ENCODE data around the gene ATAT1.

Gene ATAT1

GRCh38 chr6:30686908-30687658 is 60.4 kb downstream of the ATAT1 start:
- Histone ChIP-seq H3K9me3 (ENCODE audit: insufficient read depth, low read depth, low read length) (no peaks in the 10 kb centered on the region), H3K27me3 (ENCODE audit: insufficient read depth, low read length) (no peaks in the 10 kb centered on the region), H3K9ac (ENCODE audit: low read depth, low read length) (peak overlapping the region; percentile 80), H3K4me3 (ENCODE audit: low read length) (peak overlapping the region; percentile 74), H3K36me3 (ENCODE audit: insufficient read depth, low read length) (no peaks in the 10 kb centered on the region), H3K4me1 (ENCODE audit: insufficient read depth, low read length) (peaks cover 42% of the 10 kb centered on the region), H3K27ac (ENCODE audit: low read depth, low read length) (peak overlapping the region; percentile 79)
- WGBS: under 1% methylated on average over 52 of the region's 52 CpGs

- Histone ChIP-seq H3K36me3 (ENCODE audit: insufficient read depth, low read length) (no peaks in the 10 kb centered on the region), H3K27me3 (ENCODE audit: insufficient read depth, low read length) (no peaks in the 10 kb centered on the region), H3K27ac (ENCODE audit: low read depth, low read length) (peak overlapping the region; percentile 79), H3K9ac (ENCODE audit: low read depth, low read length) (peak overlapping the region; percentile 80), H3K9me3 (ENCODE audit: insufficient read depth, low read depth, low read length) (no peaks in the 10 kb centered on the region), H3K4me1 (ENCODE audit: insufficient read depth, low read length) (peaks cover 35% of the 10 kb centered on the region), H3K4me3 (ENCODE audit: low read length) (peak overlapping the region; percentile 74)
- 21% methylated on average over 19 of the region's 22 CpGs for WGBS
Measured at GRCh38 chr6:30687659-30688431, 61.2 kb downstream of the ATAT1 start.

GRCh38 chr6:30688569-30688968 is 61.9 kb downstream of the ATAT1 start:
- Histone ChIP-seq H3K9me3 (ENCODE audit: insufficient read depth, low read depth, low read length) (no peaks in the 10 kb centered on the region), H3K9ac (ENCODE audit: low read depth, low read length) (no peak overlapping the region)
- WGBS: 86% methylated on average over 8 of the region's 9 CpGs

GRCh38 chr6:30689022-30689865 is 62.6 kb downstream of the ATAT1 start:
- H3K4me3 ChIP-seq (ENCODE audit: low read length): peak overlapping the region; percentile 86
- no peak overlapping the region for H3K27ac ChIP-seq (ENCODE audit: low read depth, low read length)
- H3K36me3 ChIP-seq (ENCODE audit: insufficient read depth, low read length): no peaks in the 10 kb centered on the region
- no peaks in the 10 kb centered on the region for H3K27me3 ChIP-seq (ENCODE audit: insufficient read depth, low read length)
- no peak overlapping the region for H3K9ac ChIP-seq (ENCODE audit: low read depth, low read length)
- H3K9me3 ChIP-seq (ENCODE audit: insufficient read depth, low read depth, low read length): no peaks in the 10 kb centered on the region
- H3K4me1 ChIP-seq (ENCODE audit: insufficient read depth, low read length): peaks cover 23% of the 10 kb centered on the region
- 93% methylated on average over 11 of the region's 11 CpGs for whole genome bisulfite sequencing

More at GRCh38 chr6:30688569-30688968, 61.9 kb downstream of the ATAT1 start:
- no peaks in the 10 kb centered on the region for H3K36me3 ChIP-seq (ENCODE audit: insufficient read depth, low read length)
- H3K27ac ChIP-seq (ENCODE audit: low read depth, low read length): no peak overlapping the region
- H3K27me3 ChIP-seq (ENCODE audit: insufficient read depth, low read length): no peaks in the 10 kb centered on the region
- no peak overlapping the region for H3K4me3 ChIP-seq (ENCODE audit: low read length)
- peaks cover 27% of the 10 kb centered on the region for H3K4me1 ChIP-seq (ENCODE audit: insufficient read depth, low read length)

GRCh38 chr6:30689985-30690384 is 63.3 kb downstream of the ATAT1 start:
- WGBS: 59% methylated on average over 4 of the region's 4 CpGs
- H3K9me3 ChIP-seq (ENCODE audit: insufficient read depth, low read depth, low read length): no peaks in the 10 kb centered on the region
- peak overlapping the region; percentile 86 for H3K4me3 ChIP-seq (ENCODE audit: low read length)
- H3K4me1 ChIP-seq (ENCODE audit: insufficient read depth, low read length): peaks cover 20% of the 10 kb centered on the region
- no peaks in the 10 kb centered on the region for H3K27me3 ChIP-seq (ENCODE audit: insufficient read depth, low read length)
- H3K9ac ChIP-seq (ENCODE audit: low read depth, low read length): peak overlapping the region; percentile 65; the same call in 1 of the 2 replicates
- H3K36me3 ChIP-seq (ENCODE audit: insufficient read depth, low read length): no peaks in the 10 kb centered on the region
- no peak overlapping the region for H3K27ac ChIP-seq (ENCODE audit: low read depth, low read length)

- H3K9me3 ChIP-seq (ENCODE audit: insufficient read depth, low read depth, low read length): no peaks in the 10 kb centered on the region
- H3K27me3 ChIP-seq (ENCODE audit: insufficient read depth, low read length): no peaks in the 10 kb centered on the region
- under 1% methylated on average over 40 of the region's 40 CpGs for WGBS
- H3K9ac ChIP-seq (ENCODE audit: low read depth, low read length): peak within 1 kb of the TSS; percentile 65; the same call in 1 of the 2 replicates
- H3K27ac ChIP-seq (ENCODE audit: low read depth, low read length): peak within 1 kb of the TSS; percentile 79; the same call in 1 of the 2 replicates
- no peaks in the 10 kb centered on the region for H3K36me3 ChIP-seq (ENCODE audit: insufficient read depth, low read length)
- H3K4me1 ChIP-seq (ENCODE audit: insufficient read depth, low read length): peaks cover 16% of the 10 kb centered on the region; the same call in 1 of the 2 replicates
- H3K4me3 ChIP-seq (ENCODE audit: low read length): peak within 1 kb of the TSS; percentile 86
Measured at GRCh38 chr6:30690403-30691207, 63.9 kb downstream of the ATAT1 start, which contains the start of gene NRM. TSS of gene NRM (minus strand) at chr6:30690984. CDS start at chr6:30690974, 10 bp downstream.

- Histone ChIP-seq H3K36me3 (ENCODE audit: insufficient read depth, low read length) (no peaks in the 10 kb centered on the region), H3K4me3 (ENCODE audit: low read length) (peak overlapping the region; percentile 86), H3K9me3 (ENCODE audit: insufficient read depth, low read depth, low read length) (no peaks in the 10 kb centered on the region), H3K27me3 (ENCODE audit: insufficient read depth, low read length) (no peaks in the 10 kb centered on the region), H3K9ac (ENCODE audit: low read depth, low read length) (peak overlapping the region; percentile 39; the same call in 1 of the 2 replicates), H3K4me1 (ENCODE audit: insufficient read depth, low read length) (peaks cover 15% of the 10 kb centered on the region; the same call in 1 of the 2 replicates), H3K27ac (ENCODE audit: low read depth, low read length) (peak overlapping the region; percentile 43; the same call in 1 of the 2 replicates)
- 45% methylated on average over 4 of the region's 8 CpGs for WGBS
Measured at GRCh38 chr6:30691208-30691847, 64.7 kb downstream of the ATAT1 start.

Measured in HUES64 (cell line).